ENCODE measurements around the gene EIF4G1. TPM values are rescaled to one million over a fixed set of nuclear protein-coding genes. Genes with fewer than 3 reads are reported as not detected.

Gene EIF4G1
- total RNA-seq, 1 donor from 2014 or later: 341 TPM

- ATAC-seq: no peak
- DNase-seq (ENCODE audit: low spot score): no peak
Measured at GRCh38 chr3:184381261-184382224, 67.1 kb downstream of the EIF4G1 start.

GRCh38 chr3:184382326-184383032 lies 68.1 kb downstream of the EIF4G1 start:
- ATAC-seq: no peak
- no peak for DNase-seq (ENCODE audit: low spot score)

GRCh38 chr3:184383033-184383740 lies 68.8 kb downstream of the EIF4G1 start:
- ATAC-seq (no peak), DNase-seq (ENCODE audit: low spot score) (no peak)

- ATAC-seq (no peak), DNase-seq (ENCODE audit: low spot score) (no peak)
Measured at GRCh38 chr3:184384342-184384741, 69.9 kb downstream of the EIF4G1 start.

Other genes starting within 250 kb of the EIF4G1 start
- gene HTR3E, start 217.5 kb upstream of the EIF4G1 start, total RNA-seq: not detected
- gene EIF2B5, start 179.2 kb upstream of the EIF4G1 start, total RNA-seq: 19.6 TPM
- 26.9 TPM for gene DVL3, start 159.2 kb upstream of the EIF4G1 start, total RNA-seq
- 119 TPM for gene AP2M1, start 139.8 kb upstream of the EIF4G1 start, total RNA-seq
- 53.8 TPM for gene ABCF3, start 128.4 kb upstream of the EIF4G1 start, total RNA-seq
- gene VWA5B2, start 85.0 kb upstream of the EIF4G1 start, total RNA-seq: 0.75 TPM
- gene ALG3, start 65.6 kb upstream of the EIF4G1 start, total RNA-seq: 38.8 TPM
- gene EEF1AKMT4, start 64.9 kb upstream of the EIF4G1 start, total RNA-seq: 7.0 TPM
- gene CAMK2N2, start 53.1 kb upstream of the EIF4G1 start, total RNA-seq: 0.43 TPM
- not detected for gene ECE2, start 38.6 kb upstream of the EIF4G1 start, total RNA-seq
- gene PSMD2, start 15.4 kb upstream of the EIF4G1 start, total RNA-seq: 94.1 TPM
- 2.5 TPM for gene FAM131A, start 23.0 kb downstream of the EIF4G1 start, total RNA-seq
- gene CLCN2, start 47.0 kb downstream of the EIF4G1 start, total RNA-seq: 4.8 TPM
- gene POLR2H, start 47.1 kb downstream of the EIF4G1 start, total RNA-seq: 33.9 TPM
- gene THPO, start 63.6 kb downstream of the EIF4G1 start, total RNA-seq: 8.5 TPM
- gene CHRD, start 65.4 kb downstream of the EIF4G1 start, total RNA-seq: 88.3 TPM
- 0.65 TPM for gene EPHB3, start 247.2 kb downstream of the EIF4G1 start, total RNA-seq